ENCODE results near the gene COX6B2.
A peak's percentile ranks its signal among the peaks of the same experiment; 100 is the strongest.
"Not testable (repeated sequence)": the region's sequence is repeated elsewhere in the genome, so short reads cannot be mapped to it uniquely, and the experiment has no call there.

Gene COX6B2

GRCh38 chr19:55341595-55342531 is 12.7 kb downstream of the COX6B2 start:
- no peak for DNase-seq (ENCODE audit: low read depth)

GRCh38 chr19:55341171-55341588 is 13.3 kb downstream of the COX6B2 start:
- no peak for DNase-seq (ENCODE audit: low read depth)

- DNase-seq (ENCODE audit: low read depth): no peak
Measured at GRCh38 chr19:55340784-55341147, 13.8 kb downstream of the COX6B2 start.

GRCh38 chr19:55339889-55340783 is 14.4 kb downstream of the COX6B2 start:
- no peak for DNase-seq (ENCODE audit: low read depth)

GRCh38 chr19:55339105-55339888 is 15.2 kb downstream of the COX6B2 start, which contains the start of gene KMT5C:
KMT5C (plus strand) TSS chr19:55339876; CDS start chr19:55341937, 2,061 bp downstream.
- DNase-seq (ENCODE audit: low read depth): peak; percentile 99

GRCh38 chr19:55336101-55336500 is 18.4 kb downstream of the COX6B2 start:
- DNase-seq (ENCODE audit: low read depth): no peak

GRCh38 chr19:55333870-55334269 is 20.6 kb downstream of the COX6B2 start:
- no peak for DNase-seq (ENCODE audit: low read depth)

- not testable (repeated sequence) for DNase-seq (ENCODE audit: low read depth)
Measured at GRCh38 chr19:55329791-55330190, 24.7 kb downstream of the COX6B2 start.

- not testable (repeated sequence) for DNase-seq (ENCODE audit: low read depth)
Measured at GRCh38 chr19:55328774-55329318, 25.7 kb downstream of the COX6B2 start.

- no peak for DNase-seq (ENCODE audit: low read depth)
Measured at GRCh38 chr19:55325172-55325571, 29.3 kb downstream of the COX6B2 start, which contains the start of gene TMEM150B. TMEM150B (minus strand) TSS chr19:55325341; CDS start chr19:55321036, 4,305 bp downstream.

GRCh38 chr19:55324662-55325061 is 29.9 kb downstream of the COX6B2 start:
- DNase-seq (ENCODE audit: low read depth): no peak

- no peak for DNase-seq (ENCODE audit: low read depth)
Measured at GRCh38 chr19:55322204-55322885, 32.2 kb downstream of the COX6B2 start.

- no peak for DNase-seq (ENCODE audit: low read depth)
Measured at GRCh38 chr19:55321466-55322137, 32.9 kb downstream of the COX6B2 start.

- no peak for DNase-seq (ENCODE audit: low read depth)
Measured at GRCh38 chr19:55320844-55321419, 33.6 kb downstream of the COX6B2 start.

GRCh38 chr19:55319785-55320184 is 34.7 kb downstream of the COX6B2 start:
- DNase-seq (ENCODE audit: low read depth): no peak

GRCh38 chr19:55316646-55317045 is 37.9 kb downstream of the COX6B2 start:
- no peak for DNase-seq (ENCODE audit: low read depth)

GRCh38 chr19:55315956-55316525 is 38.5 kb downstream of the COX6B2 start:
- no peak for DNase-seq (ENCODE audit: low read depth)

- no peak for DNase-seq (ENCODE audit: low read depth)
Measured at GRCh38 chr19:55314396-55314795, 40.1 kb downstream of the COX6B2 start.

Data from stimulated activated CD8-positive, alpha-beta memory T cell treated with anti-CD3 and anti-CD28 coated beads, Interleukin-15, amount 100 ng/mL, for 24 hours (primary cell).